ENCODE results near the gene STPG4. TPM values are rescaled to one million over a fixed set of nuclear protein-coding genes. Genes with fewer than 3 reads are reported as not detected.
A peak's percentile ranks its signal among the peaks of the same experiment; 100 is the strongest.

Gene STPG4
- total RNA-seq, 2 donors from 2014 or later, result 1.4 TPM; not detected in 1

DNA sequence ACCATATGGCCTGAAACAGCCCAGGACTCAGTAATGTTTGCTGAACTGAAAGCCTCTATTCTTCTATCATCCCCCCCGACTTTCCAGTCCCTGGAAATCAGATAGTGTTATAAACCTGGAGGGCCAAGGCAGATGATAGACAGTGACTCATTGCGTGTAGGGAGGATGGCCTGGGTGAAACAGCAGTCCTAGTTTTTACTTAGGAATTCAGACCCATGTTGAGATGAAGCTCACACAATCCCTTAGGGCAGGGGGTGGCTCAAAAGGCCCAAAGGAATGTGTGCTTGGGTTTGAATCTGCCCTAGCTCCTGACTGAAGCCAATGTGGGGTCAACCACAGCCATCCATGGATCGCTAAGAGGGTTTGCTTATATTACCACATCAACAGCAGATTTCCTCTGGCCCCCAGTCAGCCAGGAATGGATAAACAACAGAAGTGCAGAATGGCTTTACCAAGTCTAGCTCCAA, 43.9 kb upstream of the STPG4 start:
- Histone ChIP-seq H3K27me3 (replicated peaks; ENCODE audit: insufficient read depth) (no peaks in the 10 kb centered on the region), H3K4me1 (replicated peaks) (no peaks in the 10 kb centered on the region), H3K27ac (no peak overlapping the region), H3K9me3 (no peaks in the 10 kb centered on the region), H3K36me3 (no peaks in the 10 kb centered on the region), H3K4me3 (no peak overlapping the region)
- DNase-seq (ENCODE audit: low spot score), result no peak
- intact Hi-C loops (cut with DNase I), result no loop called here
- 94% methylated on average over 3 of the region's 3 CpGs for WGBS
- no peak for TF ChIP-seq POLR2AphosphoS5 (IDR thresholded peaks at IDR 0.05)
- no peak for TF ChIP-seq POLR2A (IDR thresholded peaks at IDR 0.05)
- TF ChIP-seq, protein P1, sequence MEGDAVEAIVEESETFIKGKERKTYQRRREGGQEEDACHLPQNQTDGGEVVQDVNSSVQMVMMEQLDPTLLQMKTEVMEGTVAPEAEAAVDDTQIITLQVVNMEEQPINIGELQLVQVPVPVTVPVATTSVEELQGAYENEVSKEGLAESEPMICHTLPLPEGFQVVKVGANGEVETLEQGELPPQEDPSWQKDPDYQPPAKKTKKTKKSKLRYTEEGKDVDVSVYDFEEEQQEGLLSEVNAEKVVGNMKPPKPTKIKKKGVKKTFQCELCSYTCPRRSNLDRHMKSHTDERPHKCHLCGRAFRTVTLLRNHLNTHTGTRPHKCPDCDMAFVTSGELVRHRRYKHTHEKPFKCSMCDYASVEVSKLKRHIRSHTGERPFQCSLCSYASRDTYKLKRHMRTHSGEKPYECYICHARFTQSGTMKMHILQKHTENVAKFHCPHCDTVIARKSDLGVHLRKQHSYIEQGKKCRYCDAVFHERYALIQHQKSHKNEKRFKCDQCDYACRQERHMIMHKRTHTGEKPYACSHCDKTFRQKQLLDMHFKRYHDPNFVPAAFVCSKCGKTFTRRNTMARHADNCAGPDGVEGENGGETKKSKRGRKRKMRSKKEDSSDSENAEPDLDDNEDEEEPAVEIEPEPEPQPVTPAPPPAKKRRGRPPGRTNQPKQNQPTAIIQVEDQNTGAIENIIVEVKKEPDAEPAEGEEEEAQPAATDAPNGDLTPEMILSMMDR (IDR thresholded peaks at IDR 0.05), result no peak

DNA sequence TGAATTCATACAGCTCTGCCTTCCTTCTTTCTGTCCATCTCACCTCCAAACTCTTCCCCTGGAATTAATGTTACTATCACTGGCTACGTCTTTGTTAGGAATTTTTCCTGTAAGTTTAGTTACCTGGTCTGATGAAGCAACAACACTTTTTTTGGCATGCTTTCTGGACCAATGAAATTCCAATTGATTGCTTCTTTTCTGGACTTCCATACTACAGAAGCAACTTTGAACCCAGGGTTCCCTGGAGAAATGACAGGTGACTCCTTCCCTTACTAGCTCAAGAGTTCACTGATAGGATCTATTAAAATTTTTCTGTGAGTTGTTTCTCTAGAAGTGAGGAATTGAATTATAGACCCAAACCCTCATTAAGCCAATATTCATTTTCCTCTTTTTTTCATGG, 41.4 kb upstream of the STPG4 start:
- Histone ChIP-seq H3K36me3 (no peaks in the 10 kb centered on the region), H3K4me3 (no peak overlapping the region), H3K4me1 (replicated peaks) (peaks cover 7% of the 10 kb centered on the region), H3K9me3 (no peaks in the 10 kb centered on the region), H3K27ac (no peak overlapping the region), H3K27me3 (replicated peaks; ENCODE audit: insufficient read depth) (no peaks in the 10 kb centered on the region)
- WGBS, result 100% methylated on average over 1 of the region's 1 CpG
- no peak for TF ChIP-seq POLR2AphosphoS5 (IDR thresholded peaks at IDR 0.05)
- TF ChIP-seq, protein P1 (IDR thresholded peaks at IDR 0.05), result no peak
- no peak for TF ChIP-seq POLR2A (IDR thresholded peaks at IDR 0.05)
- no peak for DNase-seq (ENCODE audit: low spot score)
- intact Hi-C loops (cut with DNase I), result no loop called here

DNA sequence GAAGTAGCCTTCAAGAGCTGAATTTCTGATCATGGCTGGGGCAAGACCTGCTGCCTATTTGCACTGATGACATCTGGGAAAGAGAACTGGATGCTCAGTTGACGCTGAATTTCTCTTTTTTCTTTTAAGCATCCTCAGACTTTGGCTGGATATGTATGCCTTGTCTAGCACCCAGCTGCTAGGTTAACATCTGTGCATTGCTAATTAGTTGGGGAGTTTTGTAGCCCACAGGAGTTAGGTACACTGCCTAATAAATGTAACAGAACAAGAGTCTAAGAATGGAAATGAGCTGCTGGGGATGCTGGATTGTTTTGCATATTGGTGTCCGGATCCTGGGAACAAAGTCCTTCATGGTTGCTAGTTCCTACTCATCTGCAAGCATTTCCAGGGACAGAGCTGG, 40.9 kb upstream of the STPG4 start:
- H3K9me3 ChIP-seq, result no peaks in the 10 kb centered on the region
- H3K36me3 ChIP-seq, result no peaks in the 10 kb centered on the region
- no peak for DNase-seq (ENCODE audit: low spot score)
- intact Hi-C loops (cut with DNase I), result no loop called here
- no peak overlapping the region for H3K4me3 ChIP-seq
- H3K4me1 ChIP-seq (replicated peaks), result peaks cover 7% of the 10 kb centered on the region
- 91% methylated on average over 2 of the region's 2 CpGs for WGBS
- no peaks in the 10 kb centered on the region for H3K27me3 ChIP-seq (replicated peaks; ENCODE audit: insufficient read depth)
- H3K27ac ChIP-seq, result no peak overlapping the region
- TF ChIP-seq, protein P1 (IDR thresholded peaks at IDR 0.05), result no peak
- TF ChIP-seq POLR2A (IDR thresholded peaks at IDR 0.05) (no peak), POLR2AphosphoS5 (IDR thresholded peaks at IDR 0.05) (no peak)

DNA sequence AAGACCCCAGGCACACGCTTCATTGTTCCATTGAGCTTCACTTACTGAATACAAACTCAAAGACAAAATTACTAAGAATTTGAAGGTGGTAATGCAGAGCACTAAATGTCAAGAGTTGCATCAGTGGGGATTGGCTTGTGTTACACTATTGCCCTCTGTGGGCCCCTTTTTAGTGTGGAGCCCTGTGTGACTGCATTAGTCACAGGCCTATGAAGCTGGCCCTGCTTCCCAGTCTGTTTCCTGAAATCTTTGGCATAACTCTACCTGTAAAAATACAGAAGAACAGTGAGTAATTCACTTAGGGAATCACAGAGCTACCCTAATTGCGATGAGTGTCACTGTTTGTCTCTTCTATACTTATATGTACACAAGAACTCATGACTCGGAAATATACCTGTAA, 40.0 kb upstream of the STPG4 start:
- intact Hi-C loops (cut with DNase I), result no loop called here
- TF ChIP-seq, protein P1 (IDR thresholded peaks at IDR 0.05), result no peak
- TF ChIP-seq POLR2AphosphoS5 (IDR thresholded peaks at IDR 0.05), result peak; percentile 53
- TF ChIP-seq POLR2A (IDR thresholded peaks at IDR 0.05), result no peak
- Histone ChIP-seq H3K4me1 (replicated peaks) (peaks cover 7% of the 10 kb centered on the region), H3K27me3 (replicated peaks; ENCODE audit: insufficient read depth) (no peaks in the 10 kb centered on the region), H3K4me3 (no peak overlapping the region), H3K27ac (peak overlapping the region in 1 of 2 donors; percentile 7), H3K36me3 (no peaks in the 10 kb centered on the region), H3K9me3 (no peaks in the 10 kb centered on the region)
- DNase-seq (ENCODE audit: low spot score), result peak; percentile 12
- WGBS, result 66% methylated on average over 3 of the region's 3 CpGs

DNA sequence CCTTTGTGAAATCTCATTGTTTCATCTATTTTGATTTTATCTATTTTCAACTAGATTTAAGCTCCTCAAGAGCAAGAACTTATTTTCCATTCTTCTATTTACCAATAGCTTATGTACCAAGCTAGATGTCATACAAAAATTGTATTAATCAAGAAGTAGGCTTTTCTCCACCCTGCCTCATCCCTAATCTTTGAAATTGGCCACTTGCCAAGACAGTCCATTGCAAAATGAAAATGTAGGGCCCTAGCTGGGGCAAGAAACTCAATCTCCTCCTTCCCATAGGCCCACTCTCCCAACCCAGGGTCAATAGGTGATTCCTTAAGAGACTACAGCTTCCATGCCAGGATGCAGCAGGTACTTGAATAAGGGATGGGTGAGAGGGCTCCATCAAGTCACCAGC, 39.3 kb upstream of the STPG4 start:
- H3K27ac ChIP-seq, result no peak overlapping the region
- TF ChIP-seq, protein P1 (IDR thresholded peaks at IDR 0.05), result no peak
- TF ChIP-seq POLR2A (IDR thresholded peaks at IDR 0.05) (no peak), POLR2AphosphoS5 (IDR thresholded peaks at IDR 0.05) (no peak)
- H3K9me3 ChIP-seq, result no peaks in the 10 kb centered on the region
- no peak overlapping the region for H3K4me3 ChIP-seq
- intact Hi-C loops (cut with DNase I), result no loop called here
- peaks cover 7% of the 10 kb centered on the region for H3K4me1 ChIP-seq (replicated peaks)
- no peaks in the 10 kb centered on the region for H3K27me3 ChIP-seq (replicated peaks; ENCODE audit: insufficient read depth)
- no peak for DNase-seq (ENCODE audit: low spot score)
- H3K36me3 ChIP-seq, result no peaks in the 10 kb centered on the region

Measured in prostate gland (tissue), 2 donors.